Kidney (tissue), 14 donors: Measurements from ENCODE around the gene ACAD8. TPM values are rescaled to one million over a fixed set of nuclear protein-coding genes. Genes with fewer than 3 reads are reported as not detected.
A peak's percentile ranks its signal among the peaks of the same experiment; 100 is the strongest.

Experiments
- DNase-seq, 5 donors: peaks; one replicate each; pipeline ENCODE4 v3.0.0-alpha.2; 2013 to 2020
- FAIRE-seq: peaks from 2 replicates; lab custom pipeline; 2012; peaks lifted over from hg19 to GRCh38; lab: Jason Lieb, UNC
- H3K27ac ChIP-seq, 2 donors: one replicate each; pipeline ENCODE4 v1.7.0; 2013; ENCODE audit warnings: low read depth in 2 of 2, low read length in 2 of 2, inconsistent platforms in 1 of 2
- H3K27me3 ChIP-seq: one replicate; pipeline ENCODE4 v1.7.1; 2013; ENCODE audit warnings: low read length, inconsistent platforms; ENCODE audit not compliant: control insufficient read depth, insufficient read depth
- H3K36me3 ChIP-seq, 3 donors: one replicate each; pipeline versions ENCODE4 v1.7.0 to v1.7.1; 2013; ENCODE audit warnings: low read length in 3 of 3, control low read depth in 1 of 3, inconsistent platforms in 1 of 3; ENCODE audit not compliant: insufficient read depth in 3 of 3, control insufficient read depth in 2 of 3
- H3K4me1 ChIP-seq, 3 donors: one replicate each; pipeline versions ENCODE4 v1.7.0 to v1.7.1; 2013; ENCODE audit warnings: low read length in 3 of 3, inconsistent platforms in 1 of 3, low read depth in 1 of 3; ENCODE audit not compliant: control insufficient read depth in 2 of 3, insufficient read depth in 2 of 3
- H3K4me3 ChIP-seq, 3 donors: one replicate each; pipeline versions ENCODE4 v1.7.0 to v1.8.1; 2013; ENCODE audit warnings: low read length in 3 of 3, control low read depth in 1 of 3, inconsistent platforms in 1 of 3
- H3K9ac ChIP-seq, 3 donors: one replicate each; pipeline versions ENCODE4 v1.7.0 to v1.7.1; 2013; ENCODE audit warnings: low read length in 3 of 3, control low read depth in 1 of 3, inconsistent platforms in 1 of 3
- H3K9me3 ChIP-seq, 3 donors: one replicate each; pipeline versions ENCODE4 v1.7.0 to v1.7.1; 2013; ENCODE audit warnings: low read length in 3 of 3, control low read depth in 1 of 3, inconsistent platforms in 1 of 3; ENCODE audit not compliant: control insufficient read depth in 2 of 3, insufficient read depth in 1 of 3
- intact Hi-C: fragments of 100-400 bp; cut with DNase I; formaldehyde crosslinking; loops from one replicate; pipeline ENCODE4 v1.11.1; 2022
- polyA plus RNA-seq: library from polyadenylated mRNA; stranded (reverse); fragments of 350-450 nt; fragmentation: Illumina TruSeq; extraction: RNeasy Lipid Tissue Mini Kit (QIAGEN cat#74804); gene quantifications from one replicate; pipeline ENCODE4 v1.2.3, GENCODE V29; 2014; ENCODE audit warnings: low read depth, low replicate concordance; ENCODE audit not compliant: insufficient read depth
- total RNA-seq: library from RNA; stranded (reverse); fragmentation: NEBNext Ultra II Directional; extraction: Animal tissue kit (Norgen Biotek cat#: 25700); gene quantifications from one replicate; pipeline ENCODE4 v1.2.1, GENCODE V29; 2021
- TF ChIP-seq, protein P1 (sequence below): IDR thresholded peaks from 3 replicates; pipeline ENCODE4 v1.5.1; 2012; ENCODE audit warnings: mild to moderate bottlenecking, moderate library complexity, borderline replicate concordance; ENCODE audit not compliant: insufficient read depth; ENCODE audit errors: extremely low read depth
- donor health status: control.
- donor health status: control.
- donor health status: control.
- donor health status: control.
- donor health status: control.
- donor health status: DM: yes; HTN: yes; CAD: no.
- donor health status: Normal renal cell carcinoma (clear cell type).

The ACAD8 gene
- total and polyA plus RNA-seq, 2 donors from 2014 or later = 28.1 to 42.1 TPM

DNA sequence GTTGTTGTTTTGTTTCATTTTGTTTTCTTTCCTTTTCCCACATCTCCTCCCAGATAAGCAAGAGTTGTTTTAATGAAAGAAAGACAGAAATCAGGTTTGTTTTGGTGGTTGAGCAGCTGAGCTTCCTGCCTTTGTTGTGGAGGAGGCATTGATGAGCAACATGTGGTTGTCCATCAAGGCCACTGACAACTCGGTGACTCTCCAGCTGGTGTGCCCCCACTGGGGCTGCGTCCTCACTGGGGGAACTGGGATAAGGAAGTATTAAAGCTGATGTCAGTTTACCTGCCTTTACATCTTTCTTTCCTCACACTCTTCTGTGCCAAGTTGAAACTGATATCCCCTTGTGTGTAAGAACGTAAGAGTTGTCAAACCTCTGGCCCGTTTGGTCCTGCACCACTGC is 23.0 kb upstream of the ACAD8 start:
- no peak for FAIRE-seq
- Histone ChIP-seq H3K27ac (no peak overlapping the region), H3K4me1 (peaks cover 3 to 15% (median 10%) of the 10 kb centered on the region in 3 donors)

DNA sequence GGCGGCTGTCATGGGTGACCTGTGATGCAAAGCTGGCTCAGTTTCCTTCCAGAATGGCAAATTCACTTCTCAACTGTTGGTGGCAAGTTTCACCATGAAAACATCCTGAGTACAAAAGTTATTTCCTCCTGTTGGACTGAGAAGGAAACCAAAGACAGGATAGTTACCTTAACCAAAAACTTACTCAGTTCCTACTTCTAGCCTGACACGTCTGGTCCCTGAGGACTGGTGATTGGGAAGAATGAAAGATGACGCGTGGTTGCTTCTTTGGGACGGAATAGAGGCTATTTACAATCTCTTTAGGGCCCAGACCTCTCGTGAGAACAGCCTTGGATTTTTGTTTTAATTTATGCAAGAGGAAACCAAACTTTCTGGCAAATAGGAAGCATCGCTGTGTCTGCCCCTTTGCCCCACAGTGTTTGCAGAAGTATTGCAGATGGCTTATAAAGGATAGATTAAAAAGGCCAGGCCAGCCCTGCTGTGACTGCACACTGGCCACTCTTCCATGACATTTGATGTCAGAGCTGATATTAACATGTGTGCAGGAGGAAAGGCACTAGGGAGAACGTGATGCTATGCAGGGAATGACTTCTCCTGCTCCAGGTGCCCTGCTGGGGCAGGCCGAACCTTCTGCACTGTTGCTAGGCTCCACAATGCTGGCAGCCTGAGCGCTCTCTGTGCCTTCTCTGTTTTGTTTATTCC is 21.3 kb upstream of the ACAD8 start:
- DNase-seq = peak in 4 of 5 donors; percentile 21 to 28 (median 22)
- H3K36me3 ChIP-seq = peaks cover 0 to 7% (median 2%) of the 10 kb centered on the region in 3 donors
- H3K9me3 ChIP-seq = no peaks in the 10 kb centered on the region
- no peak for FAIRE-seq
- H3K27me3 ChIP-seq = no peaks in the 10 kb centered on the region
- TF ChIP-seq, protein P1, sequence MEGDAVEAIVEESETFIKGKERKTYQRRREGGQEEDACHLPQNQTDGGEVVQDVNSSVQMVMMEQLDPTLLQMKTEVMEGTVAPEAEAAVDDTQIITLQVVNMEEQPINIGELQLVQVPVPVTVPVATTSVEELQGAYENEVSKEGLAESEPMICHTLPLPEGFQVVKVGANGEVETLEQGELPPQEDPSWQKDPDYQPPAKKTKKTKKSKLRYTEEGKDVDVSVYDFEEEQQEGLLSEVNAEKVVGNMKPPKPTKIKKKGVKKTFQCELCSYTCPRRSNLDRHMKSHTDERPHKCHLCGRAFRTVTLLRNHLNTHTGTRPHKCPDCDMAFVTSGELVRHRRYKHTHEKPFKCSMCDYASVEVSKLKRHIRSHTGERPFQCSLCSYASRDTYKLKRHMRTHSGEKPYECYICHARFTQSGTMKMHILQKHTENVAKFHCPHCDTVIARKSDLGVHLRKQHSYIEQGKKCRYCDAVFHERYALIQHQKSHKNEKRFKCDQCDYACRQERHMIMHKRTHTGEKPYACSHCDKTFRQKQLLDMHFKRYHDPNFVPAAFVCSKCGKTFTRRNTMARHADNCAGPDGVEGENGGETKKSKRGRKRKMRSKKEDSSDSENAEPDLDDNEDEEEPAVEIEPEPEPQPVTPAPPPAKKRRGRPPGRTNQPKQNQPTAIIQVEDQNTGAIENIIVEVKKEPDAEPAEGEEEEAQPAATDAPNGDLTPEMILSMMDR = no peak
- H3K9ac ChIP-seq = no peak overlapping the region
- intact Hi-C loops = no loop called here
- peaks cover 0 to 6% (median 3%) of the 10 kb centered on the region in 3 donors for H3K4me1 ChIP-seq
- H3K4me3 ChIP-seq = no peak overlapping the region
- no peak overlapping the region for H3K27ac ChIP-seq

More for the DNA sequence above, 23.0 kb upstream of the ACAD8 start:
- Histone ChIP-seq H3K27me3 (no peaks in the 10 kb centered on the region), H3K36me3 (no peaks in the 10 kb centered on the region), H3K9me3 (no peaks in the 10 kb centered on the region), H3K9ac (no peak overlapping the region), H3K4me3 (no peak overlapping the region)
- intact Hi-C loops = no loop called here
- DNase-seq = peak in 2 of 5 donors; percentile 17 to 18
- TF ChIP-seq, protein P1 = no peak

DNA sequence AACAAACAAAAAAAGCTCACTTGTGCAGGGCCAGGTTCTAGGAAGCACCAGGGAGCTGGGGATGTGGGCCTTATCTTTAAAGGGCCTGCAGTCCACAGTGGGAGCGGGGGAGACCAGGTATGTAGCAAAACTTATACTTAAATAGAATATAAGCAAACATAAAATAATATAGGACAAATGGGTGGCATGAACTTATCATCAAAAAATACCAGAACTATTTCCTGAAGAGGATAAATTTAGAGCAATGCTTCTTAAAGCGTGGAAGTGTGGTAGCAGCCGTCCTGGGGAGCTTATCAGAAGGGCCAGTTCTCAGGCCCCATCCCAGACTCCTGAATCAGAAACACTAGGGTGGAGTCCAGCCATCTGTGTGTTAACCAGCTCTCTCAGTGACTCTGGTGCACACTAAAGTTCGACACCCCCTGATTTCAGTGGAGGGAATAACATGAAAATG is 19.6 kb upstream of the ACAD8 start:
- H3K9ac ChIP-seq = no peak overlapping the region
- H3K27me3 ChIP-seq = no peaks in the 10 kb centered on the region
- TF ChIP-seq, protein P1 = no peak
- no peaks in the 10 kb centered on the region for H3K9me3 ChIP-seq
- peaks cover 0 to 7% (median 2%) of the 10 kb centered on the region in 3 donors for H3K36me3 ChIP-seq
- no peak overlapping the region for H3K4me3 ChIP-seq
- peaks cover 0 to 5% (median 3%) of the 10 kb centered on the region in 3 donors for H3K4me1 ChIP-seq
- no peak overlapping the region for H3K27ac ChIP-seq
- peak in 1 of 5 donors; percentile 17 for DNase-seq
- intact Hi-C loops = no loop called here
- FAIRE-seq = no peak
